Hepatocyte (in vitro differentiated cells): ENCODE measurements around the gene PLCB2. TPM values are rescaled to one million over a fixed set of nuclear protein-coding genes. Genes with fewer than 3 reads are reported as not detected.

Experiments used
- DNase-seq: peaks from one replicate; pipeline ENCODE4 v3.0.0-alpha.2; 2016; ENCODE audit warnings: low spot score
- H2AFZ ChIP-seq: fragments of 200-600 bp; sonication (generic); 2 replicates; pipeline ENCODE4 v1.6.0; 2016; ENCODE audit warnings: antibody characterized with exemption, mild to moderate bottlenecking
- H3K27ac ChIP-seq: fragments of 200-600 bp; sonication (generic); 2 replicates; pipeline ENCODE4 v1.5.1; 2016; ENCODE audit warnings: mild to moderate bottlenecking
- H3K27me3 ChIP-seq: fragments of 200-600 bp; sonication (generic); 2 replicates; pipeline ENCODE4 v1.6.1; 2016
- H3K36me3 ChIP-seq: fragments of 200-600 bp; sonication (generic); replicated peaks from 2 replicates; pipeline ENCODE4 v1.5.1; 2016; ENCODE audit warnings: low read depth; ENCODE audit not compliant: insufficient read depth
- H3K4me1 ChIP-seq: fragments of 200-600 bp; sonication (generic); 2 replicates; pipeline ENCODE4 v1.5.1; 2016; ENCODE audit warnings: mild to moderate bottlenecking, moderate library complexity; ENCODE audit not compliant: insufficient read depth
- H3K4me2 ChIP-seq: fragments of 200-600 bp; sonication (generic); 2 replicates; pipeline ENCODE4 v1.6.0; 2016
- H3K4me3 ChIP-seq: fragments of 200-600 bp; sonication (generic); 2 replicates; pipeline ENCODE4 v1.5.1; 2016; ENCODE audit warnings: mild to moderate bottlenecking
- H3K79me2 ChIP-seq: fragments of 200-600 bp; sonication (generic); 2 replicates; pipeline ENCODE4 v1.6.0; 2017; ENCODE audit warnings: mild to moderate bottlenecking
- H3K9me2 ChIP-seq: fragments of 200-600 bp; sonication (generic); replicated peaks from 2 replicates; pipeline ENCODE4 v1.6.0; 2017; ENCODE audit warnings: mild to moderate bottlenecking; ENCODE audit not compliant: insufficient read depth
- H3K9me3 ChIP-seq: fragments of 200-600 bp; sonication (generic); 2 replicates; pipeline ENCODE4 v1.5.1; 2016; ENCODE audit warnings: low read depth, mild to moderate bottlenecking
- H4K20me1 ChIP-seq: fragments of 200-600 bp; sonication (generic); 2 replicates; pipeline ENCODE4 v1.6.0; 2016; ENCODE audit warnings: mild to moderate bottlenecking; ENCODE audit not compliant: insufficient read depth, poor library complexity, severe bottlenecking
- EZH2 ChIP-seq: fragments of 200-600 bp; sonication (generic); IDR thresholded peaks from 2 replicates; pipeline ENCODE4 v1.6.1; 2016; ENCODE audit warnings: antibody characterized with exemption, mild to moderate bottlenecking, borderline replicate concordance
- EZH2phosphoT487 ChIP-seq: fragments of 200-600 bp; sonication (generic); IDR thresholded peaks from one replicate; pipeline ENCODE4 v1.6.1; 2018; ENCODE audit warnings: antibody characterized with exemption, mild to moderate bottlenecking, low read depth, moderate library complexity; ENCODE audit not compliant: unreplicated experiment, severe bottlenecking
- WGBS: methylation state at CpG from one replicate; pipeline ENCODE4 v1.1.6; 2016; ENCODE audit warnings: low lambda C conversion rate; ENCODE audit errors: missing lambda C conversion rate; 5-methylcytosine and 5-hydroxymethylcytosine counted together
- polyA plus RNA-seq: library from polyadenylated mRNA; unstranded; fragments of >200 nt; fragmentation: Nextera tagmentation; extraction: Ambion mirVana; gene quantifications from 2 replicates; pipeline ENCODE4 v1.2.1, GENCODE V29; 2016
- total RNA-seq: library from RNA; depleted of rRNA; stranded (reverse); fragments of >200 nt; gene quantifications from 2 replicates; pipeline ENCODE4 v1.2.3, GENCODE V29; 2014
- TF ChIP-seq, protein P1 (sequence below): fragments of 200-600 bp; sonication (generic); IDR thresholded peaks from 2 replicates; pipeline ENCODE4 v1.5.1; 2016; ENCODE audit warnings: antibody characterized with exemption, mild to moderate bottlenecking; ENCODE audit not compliant: poor library complexity

The PLCB2 gene
- total and polyA plus RNA-seq, 2 experiments from 2014 or later = 1.7 to 4.4 TPM

- WGBS = 88% methylated on average over 15 of the region's 15 CpGs
- DNase-seq = no peak
- Histone ChIP-seq H3K4me1 (peaks cover 51% of the 10 kb centered on the region), H4K20me1 (no peaks in the 10 kb centered on the region), H3K4me2 (peak overlapping the region; percentile 48), H3K9me3 (no peaks in the 10 kb centered on the region), H2AFZ (no peak overlapping the region), H3K9me2 (no peaks in the 10 kb centered on the region), H3K4me3 (no peak overlapping the region), H3K27ac (peak overlapping the region; percentile 97), H3K36me3 (no peaks in the 10 kb centered on the region), H3K27me3 (no peaks in the 10 kb centered on the region), H3K79me2 (peaks cover 2% of the 10 kb centered on the region)
- TF ChIP-seq, protein P1, sequence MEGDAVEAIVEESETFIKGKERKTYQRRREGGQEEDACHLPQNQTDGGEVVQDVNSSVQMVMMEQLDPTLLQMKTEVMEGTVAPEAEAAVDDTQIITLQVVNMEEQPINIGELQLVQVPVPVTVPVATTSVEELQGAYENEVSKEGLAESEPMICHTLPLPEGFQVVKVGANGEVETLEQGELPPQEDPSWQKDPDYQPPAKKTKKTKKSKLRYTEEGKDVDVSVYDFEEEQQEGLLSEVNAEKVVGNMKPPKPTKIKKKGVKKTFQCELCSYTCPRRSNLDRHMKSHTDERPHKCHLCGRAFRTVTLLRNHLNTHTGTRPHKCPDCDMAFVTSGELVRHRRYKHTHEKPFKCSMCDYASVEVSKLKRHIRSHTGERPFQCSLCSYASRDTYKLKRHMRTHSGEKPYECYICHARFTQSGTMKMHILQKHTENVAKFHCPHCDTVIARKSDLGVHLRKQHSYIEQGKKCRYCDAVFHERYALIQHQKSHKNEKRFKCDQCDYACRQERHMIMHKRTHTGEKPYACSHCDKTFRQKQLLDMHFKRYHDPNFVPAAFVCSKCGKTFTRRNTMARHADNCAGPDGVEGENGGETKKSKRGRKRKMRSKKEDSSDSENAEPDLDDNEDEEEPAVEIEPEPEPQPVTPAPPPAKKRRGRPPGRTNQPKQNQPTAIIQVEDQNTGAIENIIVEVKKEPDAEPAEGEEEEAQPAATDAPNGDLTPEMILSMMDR = no peak
- TF ChIP-seq EZH2phosphoT487 (no peak), EZH2 (no peak)
Observed at GRCh38 chr15:40346579-40347558, 39.1 kb upstream of the PLCB2 start.

- Histone ChIP-seq H3K27me3 (no peaks in the 10 kb centered on the region), H4K20me1 (no peaks in the 10 kb centered on the region), H3K36me3 (no peaks in the 10 kb centered on the region), H3K4me1 (peaks cover 59% of the 10 kb centered on the region), H3K9me3 (no peaks in the 10 kb centered on the region), H2AFZ (no peak overlapping the region), H3K79me2 (no peaks in the 10 kb centered on the region), H3K27ac (peak overlapping the region; percentile 97), H3K4me3 (no peak overlapping the region), H3K9me2 (no peaks in the 10 kb centered on the region), H3K4me2 (peak overlapping the region; percentile 48)
- TF ChIP-seq EZH2 (no peak), EZH2phosphoT487 (no peak)
- TF ChIP-seq, protein P1 = no peak
- peak; percentile 82 for DNase-seq
- WGBS = 88% methylated on average over 6 of the region's 6 CpGs
Observed at GRCh38 chr15:40345867-40346578, 38.3 kb upstream of the PLCB2 start.

- no peak overlapping the region for H3K4me3 ChIP-seq
- no peak overlapping the region for H2AFZ ChIP-seq
- H3K27ac ChIP-seq = peak overlapping the region; percentile 90
- no peak overlapping the region for H3K4me2 ChIP-seq
- DNase-seq = no peak
- H3K27me3 ChIP-seq = no peaks in the 10 kb centered on the region
- H3K79me2 ChIP-seq = no peaks in the 10 kb centered on the region
- H4K20me1 ChIP-seq = no peaks in the 10 kb centered on the region
- WGBS = 80% methylated on average over 10 of the region's 10 CpGs
- TF ChIP-seq EZH2phosphoT487 = no peak
- no peak for TF ChIP-seq EZH2
- TF ChIP-seq, protein P1 = no peak
- no peaks in the 10 kb centered on the region for H3K36me3 ChIP-seq
- H3K4me1 ChIP-seq = peaks cover 64% of the 10 kb centered on the region
- H3K9me2 ChIP-seq = no peaks in the 10 kb centered on the region
- H3K9me3 ChIP-seq = no peaks in the 10 kb centered on the region
Observed at GRCh38 chr15:40345225-40345866, 37.6 kb upstream of the PLCB2 start.
